B cell (primary cell): ENCODE measurements around the gene LZTR1.

Source experiments
- CTCF ChIP-seq: fragments of 200-600 bp; IDR thresholded peaks from one replicate; pipeline ENCODE4 v1.8.0; 2022; ENCODE audit warnings: antibody characterized with exemption, mild to moderate bottlenecking
- EZH2 ChIP-seq: IDR thresholded peaks from 2 replicates; pipeline ENCODE4 v1.6.1; 2012; ENCODE audit warnings: borderline replicate concordance, low read depth, mild to moderate bottlenecking, moderate library complexity, low read length; ENCODE audit not compliant: insufficient read depth, poor library complexity, severe bottlenecking

- TF ChIP-seq CTCF (no peak), EZH2 (no peak)
Observed at GRCh38 chr22:20977516-20978170, 4.5 kb upstream of the LZTR1 start.
